ENCODE results near the gene UBE2L3.

DNA sequence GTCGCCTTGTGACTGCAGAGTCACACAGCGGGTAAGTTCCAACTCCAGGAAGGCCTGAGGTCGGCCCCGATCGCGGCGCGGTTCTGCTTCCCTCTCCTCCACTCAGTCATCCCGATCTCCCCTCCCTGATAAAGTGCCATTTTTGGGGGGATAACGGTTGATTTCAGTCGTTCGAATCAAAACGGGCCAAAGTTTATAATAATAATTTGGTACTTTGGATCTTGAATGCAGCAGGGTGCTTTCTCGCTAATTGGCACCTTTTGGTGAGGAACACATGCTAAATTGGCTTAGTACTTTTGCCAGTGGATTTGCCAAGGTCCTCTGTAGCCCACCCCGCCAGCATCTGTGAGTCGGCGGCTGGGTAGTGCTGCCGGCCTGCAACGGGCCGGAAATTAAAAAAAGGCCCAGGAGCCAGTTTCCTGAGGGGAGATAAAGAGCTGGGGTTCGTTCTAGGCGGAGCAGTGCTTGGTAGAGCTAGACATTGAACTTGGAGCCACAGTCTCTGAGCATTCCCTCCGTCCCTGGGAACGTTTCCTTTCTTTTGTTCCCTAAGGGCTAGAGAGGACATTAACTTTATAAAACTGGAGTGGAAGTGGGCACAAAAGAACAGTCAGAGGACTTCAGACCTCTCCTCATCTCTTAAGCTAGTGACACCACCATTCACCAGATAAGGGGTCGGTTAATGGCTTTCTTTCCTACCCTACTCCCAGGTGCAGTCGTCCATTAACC lies 997 bp downstream of the UBE2L3 start:
- no peak for TF ChIP-seq EZH2phosphoT487 (IDR thresholded peaks at IDR 0.05; ENCODE audit: borderline replicate concordance, low read depth)
- TF ChIP-seq MAX (IDR thresholded peaks at IDR 0.05; ENCODE audit: low read depth) = no peak
- TF ChIP-seq CTCF (IDR thresholded peaks at IDR 0.05) = no peak
- TF ChIP-seq MXI1 (IDR thresholded peaks at IDR 0.05; ENCODE audit: low read depth, low read length) = no peak
- no peak for TF ChIP-seq NRF1 (IDR thresholded peaks at IDR 0.05; ENCODE audit: low read depth, low read length)
- no peak for TF ChIP-seq POLR2AphosphoS5 (IDR thresholded peaks at IDR 0.05; ENCODE audit: low read depth, low read length)
- TF ChIP-seq JUND (IDR thresholded peaks at IDR 0.05) = no peak
- TF ChIP-seq YY1 (IDR thresholded peaks at IDR 0.05; ENCODE audit: low read depth) = no peak
